GM18873 (cell line): ENCODE data around the gene GALNT2.

Experiments used
- ATAC-seq: cut with Tn5 transposase; IDR thresholded peaks from one replicate; pipeline ENCODE4 v1.9.1; 2021; ENCODE audit warnings: mild to moderate bottlenecking, moderate library complexity, moderate number of reproducible peaks; ENCODE audit not compliant: unreplicated experiment, low FRiP score

GALNT2 gene

GRCh38 chr1:230050973-230051735 lies 15.9 kb upstream of the GALNT2 start:
- ATAC-seq: no peak

- no peak for ATAC-seq
Measured at GRCh38 chr1:230052018-230052417, 15.0 kb upstream of the GALNT2 start.

GRCh38 chr1:230052665-230053064 lies 14.4 kb upstream of the GALNT2 start:
- no peak for ATAC-seq

- ATAC-seq: no peak
Measured at GRCh38 chr1:230054092-230054749, 12.8 kb upstream of the GALNT2 start.

- ATAC-seq: no peak
Measured at GRCh38 chr1:230056098-230056497, 10.9 kb upstream of the GALNT2 start.

GRCh38 chr1:230057100-230057499 lies 9.9 kb upstream of the GALNT2 start:
- ATAC-seq: no peak

GRCh38 chr1:230057681-230058565 lies 9.1 kb upstream of the GALNT2 start:
- ATAC-seq: no peak

GRCh38 chr1:230058626-230059025 lies 8.4 kb upstream of the GALNT2 start:
- no peak for ATAC-seq

GRCh38 chr1:230061801-230062200 lies 5.2 kb upstream of the GALNT2 start:
- ATAC-seq: no peak

- ATAC-seq: no peak
Measured at GRCh38 chr1:230062521-230062920, 4.5 kb upstream of the GALNT2 start.

- no peak for ATAC-seq
Measured at GRCh38 chr1:230064283-230064682, 2.8 kb upstream of the GALNT2 start.

GRCh38 chr1:230065161-230065560 lies 1.9 kb upstream of the GALNT2 start:
- no peak for ATAC-seq

GRCh38 chr1:230065571-230065970 lies 1.5 kb upstream of the GALNT2 start:
- no peak for ATAC-seq

- no peak for ATAC-seq
Measured at GRCh38 chr1:230066031-230066430, 1.0 kb upstream of the GALNT2 start.

GRCh38 chr1:230067419-230067870 lies 407 bp downstream of the GALNT2 start:
- ATAC-seq: no peak

GRCh38 chr1:230067871-230068620 lies 1.0 kb downstream of the GALNT2 start:
- ATAC-seq: no peak

GRCh38 chr1:230068621-230068873 lies 1.5 kb downstream of the GALNT2 start:
- ATAC-seq: no peak

GRCh38 chr1:230068952-230069684 lies 2.1 kb downstream of the GALNT2 start:
- ATAC-seq: no peak

- ATAC-seq: no peak
Measured at GRCh38 chr1:230069796-230070195, 2.8 kb downstream of the GALNT2 start.
